NOMO-1 treated with DMSO at 0.1 percent for 48 hours (cell line): ENCODE data around the gene EPB41L2.

ENCODE experiments used
- DNase-seq: peaks from one replicate; lab custom pipeline; 2025; ENCODE audit not compliant: unreplicated experiment; lab: John Stamatoyannopoulos, UW

The EPB41L2 gene

DNA sequence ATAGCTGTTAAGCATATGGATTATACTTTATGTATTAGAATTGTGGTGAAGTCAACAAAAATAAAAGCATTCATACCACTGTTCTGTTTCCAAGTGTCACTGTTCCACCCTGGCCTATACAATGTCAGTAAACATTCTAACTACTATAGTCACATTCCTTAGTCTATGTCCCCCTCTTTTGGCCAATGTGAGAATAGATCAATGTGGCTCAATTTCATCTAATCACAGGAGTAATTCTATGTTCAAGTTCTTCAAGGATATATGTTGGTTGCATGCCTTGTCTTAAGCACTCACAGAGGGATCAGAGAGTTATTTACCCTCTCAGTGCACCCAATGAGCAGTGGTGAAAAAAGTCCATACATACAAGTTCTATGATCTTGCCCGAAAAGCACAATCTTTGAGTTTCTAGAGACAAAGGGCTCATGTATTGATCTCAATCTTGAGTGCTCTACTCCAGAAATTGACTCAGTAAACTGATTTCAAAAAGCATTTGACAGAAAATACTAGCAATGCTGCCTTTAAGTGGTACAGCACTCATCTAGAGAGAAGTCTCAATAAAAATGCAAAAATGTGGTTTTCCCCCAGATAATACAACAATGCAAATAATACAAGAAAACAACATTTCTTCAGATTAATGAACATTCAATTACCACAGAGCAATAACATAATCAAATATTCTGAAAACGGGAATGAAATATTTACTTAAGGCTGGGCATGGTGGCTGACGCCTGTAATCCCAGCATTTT lies 219.3 kb downstream of the EPB41L2 start:
- peak; percentile 46 for DNase-seq

- no peak for DNase-seq
These were observed 221.8 kb downstream of the EPB41L2 start for GRCh38 chr6:130841128-130841728.

DNA sequence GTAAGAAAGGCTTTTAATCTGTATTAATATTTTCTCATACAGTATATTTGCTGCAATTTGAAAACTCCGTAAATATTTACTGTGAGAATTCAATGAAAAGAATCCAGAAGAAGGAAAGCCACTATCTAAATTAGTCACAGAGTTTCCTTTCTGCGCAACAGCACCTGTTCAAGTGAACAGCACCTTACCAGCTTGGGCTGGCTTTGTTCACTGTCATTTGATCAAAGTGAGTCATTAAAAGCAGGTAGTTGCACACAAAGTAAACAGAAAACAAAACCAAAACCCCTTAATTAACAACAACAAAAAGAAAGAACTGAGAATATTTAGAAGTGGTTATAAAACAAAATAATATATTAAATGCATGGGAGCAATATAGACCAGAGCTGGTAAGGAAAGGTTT lies 223.0 kb downstream of the EPB41L2 start:
- no peak for DNase-seq

DNA sequence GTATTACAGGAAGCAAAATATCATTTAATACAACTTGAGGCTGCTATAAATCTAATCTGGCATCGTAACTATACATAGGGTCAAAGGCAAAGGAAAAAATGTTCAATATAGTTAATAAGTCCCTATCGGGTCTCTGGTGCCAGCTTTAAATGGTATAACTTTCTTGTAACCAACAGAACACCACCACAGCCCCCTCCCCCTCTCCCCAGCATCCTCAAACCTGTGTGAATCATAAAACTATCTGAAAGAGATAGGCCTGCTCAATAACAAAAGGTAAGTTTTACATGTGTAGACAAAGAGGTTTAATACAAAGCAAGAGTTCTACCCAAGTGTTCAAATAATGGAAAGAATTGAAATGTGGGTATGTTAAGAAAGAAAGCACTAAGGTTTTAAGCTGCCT lies 223.7 kb downstream of the EPB41L2 start:
- DNase-seq = no peak

DNA sequence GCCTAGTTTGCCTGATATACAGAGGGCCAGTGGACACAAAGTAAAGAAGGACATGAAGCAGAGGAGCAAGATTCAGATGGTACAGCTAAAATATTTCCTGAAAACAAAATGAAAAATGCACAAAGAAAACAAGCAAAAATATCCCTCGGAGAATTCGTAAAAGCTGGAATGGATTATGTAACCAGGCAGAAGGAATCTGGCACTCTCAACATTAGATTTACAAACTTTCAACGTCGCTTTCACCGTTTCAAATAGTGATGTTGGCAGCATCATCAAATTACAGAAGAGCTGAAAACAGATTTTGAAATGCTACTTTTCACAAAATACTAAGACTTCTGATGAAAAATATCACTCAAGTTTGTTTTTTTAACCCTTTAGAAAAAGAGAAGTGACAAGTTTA lies 224.1 kb downstream of the EPB41L2 start:
- no peak for DNase-seq

DNA sequence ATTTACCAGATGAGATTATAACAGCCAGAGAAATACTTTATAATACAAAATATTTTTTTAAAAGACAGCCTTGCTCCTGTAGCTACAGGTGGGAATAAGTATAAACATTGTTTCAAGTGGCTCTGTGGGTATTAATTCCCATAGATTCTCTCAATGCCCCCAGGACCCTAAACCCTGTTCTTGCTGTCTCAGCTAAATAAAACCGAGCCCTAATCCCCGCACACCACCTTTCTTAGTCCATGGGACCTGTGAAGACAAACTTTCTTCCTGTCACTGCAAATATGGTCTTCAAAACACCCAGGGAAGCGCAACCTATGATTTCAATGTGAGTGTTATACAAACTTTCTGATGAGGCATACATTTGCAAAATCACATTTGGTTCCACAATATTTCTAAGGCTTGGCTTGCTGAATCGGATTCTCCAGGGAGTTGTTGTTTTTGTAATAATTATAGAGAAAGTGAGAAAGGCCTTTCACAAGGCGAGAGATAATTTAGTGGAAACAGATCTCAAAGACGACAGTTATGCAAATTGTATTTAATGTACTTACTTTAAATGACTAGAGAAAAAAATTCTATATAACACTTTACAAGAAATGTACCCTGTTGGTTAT lies 224.7 kb downstream of the EPB41L2 start:
- DNase-seq = no peak

DNA sequence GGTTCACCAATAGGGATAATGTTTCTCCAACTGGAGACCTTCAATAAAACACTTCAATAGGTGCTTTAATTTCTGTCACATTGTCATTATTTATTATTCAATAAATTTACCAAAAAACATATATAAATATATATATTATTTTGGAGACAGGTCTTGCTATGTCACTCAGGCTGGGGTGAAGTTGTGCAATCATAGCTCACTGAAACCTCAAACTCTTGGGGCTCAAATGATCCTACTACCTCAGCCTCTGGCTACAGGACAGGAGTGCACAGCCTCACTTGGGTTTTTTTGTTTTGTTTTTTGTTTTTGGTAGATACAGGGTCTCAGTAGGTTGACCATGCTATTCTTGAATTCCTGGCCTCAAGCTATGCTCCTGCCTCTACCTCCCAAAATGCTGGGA lies 226.0 kb downstream of the EPB41L2 start:
- DNase-seq = no peak

DNA sequence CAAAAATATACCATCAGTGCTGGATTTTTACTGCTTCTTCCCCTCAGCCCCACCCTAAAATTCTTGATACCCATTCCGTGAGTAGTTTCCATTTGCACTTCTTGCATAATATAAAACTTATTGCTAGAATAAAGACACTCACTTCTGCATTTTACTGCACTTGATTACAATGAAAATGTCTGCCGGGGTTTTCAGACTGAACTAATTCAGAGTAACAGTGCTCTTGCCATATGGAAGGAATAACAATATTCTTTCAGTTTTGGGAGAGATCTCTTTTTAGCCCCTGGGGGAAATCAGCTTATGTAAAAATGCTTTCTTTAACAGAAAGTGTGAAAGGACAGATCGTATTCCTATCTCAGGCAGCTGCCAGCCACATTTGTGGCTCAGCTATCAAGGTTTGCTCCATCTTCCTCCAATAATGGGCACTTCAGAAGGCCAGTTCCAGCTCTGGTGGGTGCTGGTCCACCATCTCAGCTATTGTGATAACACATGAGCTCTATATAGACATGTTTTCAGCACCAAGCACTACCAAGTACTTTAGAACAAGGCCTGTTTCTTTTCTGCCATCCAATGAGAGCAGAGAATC lies 226.9 kb downstream of the EPB41L2 start:
- peak; percentile 36 for DNase-seq

GRCh38 chr6:130834482-130835251 lies 228.4 kb downstream of the EPB41L2 start:
- no peak for DNase-seq

- no peak for DNase-seq
These were observed 229.5 kb downstream of the EPB41L2 start for GRCh38 chr6:130833569-130833968.

DNA sequence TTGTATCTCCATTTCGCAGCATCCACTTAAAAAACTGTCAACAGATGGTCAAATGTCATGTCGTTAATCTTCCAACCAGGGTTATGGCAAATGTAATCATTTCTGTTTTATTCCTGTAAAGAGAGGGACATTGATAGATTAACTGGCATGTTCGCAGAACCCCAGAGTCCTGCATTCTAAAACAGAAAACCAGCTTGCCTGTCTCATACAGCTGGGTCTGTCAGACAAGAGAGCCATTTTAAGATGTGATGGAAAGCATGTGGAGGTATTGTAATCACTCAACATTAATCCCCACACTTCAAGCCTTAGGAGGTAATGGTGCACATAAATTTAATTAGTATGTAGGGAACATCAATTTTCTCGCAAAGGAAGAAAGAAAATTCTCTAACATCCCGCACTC lies 231.4 kb downstream of the EPB41L2 start:
- no peak for DNase-seq

- DNase-seq = peak; percentile 79
These were observed 233.6 kb downstream of the EPB41L2 start for GRCh38 chr6:130829333-130829910.

- DNase-seq = no peak
These were observed 235.5 kb downstream of the EPB41L2 start, which contains the start of gene SMLR1 for GRCh38 chr6:130827247-130828149. TSS of gene SMLR1 (plus strand) at chr6:130827406. CDS start at chr6:130827414, 8 bp downstream.

- no peak for DNase-seq
These were observed 236.4 kb downstream of the EPB41L2 start for GRCh38 chr6:130826442-130827246.

GRCh38 chr6:130825772-130826441 lies 237.1 kb downstream of the EPB41L2 start:
- DNase-seq = no peak

- DNase-seq = no peak
These were observed 237.9 kb downstream of the EPB41L2 start for GRCh38 chr6:130824978-130825694.

DNA sequence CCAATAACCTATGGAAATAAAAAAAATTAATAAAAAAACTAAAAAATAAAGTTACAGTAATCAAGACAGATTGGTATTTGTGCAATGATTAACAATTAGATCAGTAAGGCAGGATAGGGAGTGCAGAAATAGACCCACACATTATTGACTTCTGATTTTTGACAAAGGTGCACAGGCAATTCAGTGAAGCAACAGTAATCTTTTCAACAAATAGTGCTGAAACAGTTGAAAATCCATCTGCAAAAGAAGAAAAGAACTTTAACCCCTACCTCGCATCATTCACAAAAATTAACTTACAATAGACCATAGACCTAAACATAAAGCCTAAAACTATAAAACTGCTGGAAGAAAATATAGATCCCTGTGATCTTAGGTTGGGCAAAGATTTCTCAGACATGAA lies 240.3 kb downstream of the EPB41L2 start:
- DNase-seq = no peak
